HEK293 (cell line): ENCODE results near the gene CRB3.

Experiments used
- FEZF1 ChIP-seq: fragments of 450-650 bp; formaldehyde crosslinking; IDR thresholded peaks from 2 replicates; pipeline ENCODE4 v1.5.1; 2016; ENCODE audit warnings: missing biosample characterization, missing genetic modification characterization
- HOXA7 ChIP-seq: sonication (generic); formaldehyde crosslinking; IDR thresholded peaks from 2 replicates; pipeline ENCODE4 v1.8.1; 2022; ENCODE audit warnings: missing genetic modification reagents, borderline replicate concordance
- SALL2 ChIP-seq: fragments of 450-650 bp; formaldehyde crosslinking; IDR thresholded peaks from 2 replicates; pipeline ENCODE4 v1.5.0; 2017; ENCODE audit warnings: missing biosample characterization, mild to moderate bottlenecking, missing genetic modification characterization, borderline replicate concordance
- ZNF530 ChIP-seq: fragments of 450-650 bp; formaldehyde crosslinking; IDR thresholded peaks from 2 replicates; pipeline ENCODE4 v1.5.1; 2016; ENCODE audit warnings: low read depth, missing biosample characterization, missing genetic modification characterization
- TF ChIP-seq, protein P1 (sequence below): fragments of 450-650 bp; formaldehyde crosslinking; IDR thresholded peaks from 2 replicates; pipeline ENCODE4 v1.5.1; 2016; ENCODE audit warnings: missing biosample characterization, missing genetic modification characterization
- TF ChIP-seq, protein P2 (sequence below): fragments of 450-650 bp; formaldehyde crosslinking; IDR thresholded peaks from 2 replicates; pipeline ENCODE4 v1.5.1; 2016; ENCODE audit warnings: missing biosample characterization, missing genetic modification characterization

DNA sequence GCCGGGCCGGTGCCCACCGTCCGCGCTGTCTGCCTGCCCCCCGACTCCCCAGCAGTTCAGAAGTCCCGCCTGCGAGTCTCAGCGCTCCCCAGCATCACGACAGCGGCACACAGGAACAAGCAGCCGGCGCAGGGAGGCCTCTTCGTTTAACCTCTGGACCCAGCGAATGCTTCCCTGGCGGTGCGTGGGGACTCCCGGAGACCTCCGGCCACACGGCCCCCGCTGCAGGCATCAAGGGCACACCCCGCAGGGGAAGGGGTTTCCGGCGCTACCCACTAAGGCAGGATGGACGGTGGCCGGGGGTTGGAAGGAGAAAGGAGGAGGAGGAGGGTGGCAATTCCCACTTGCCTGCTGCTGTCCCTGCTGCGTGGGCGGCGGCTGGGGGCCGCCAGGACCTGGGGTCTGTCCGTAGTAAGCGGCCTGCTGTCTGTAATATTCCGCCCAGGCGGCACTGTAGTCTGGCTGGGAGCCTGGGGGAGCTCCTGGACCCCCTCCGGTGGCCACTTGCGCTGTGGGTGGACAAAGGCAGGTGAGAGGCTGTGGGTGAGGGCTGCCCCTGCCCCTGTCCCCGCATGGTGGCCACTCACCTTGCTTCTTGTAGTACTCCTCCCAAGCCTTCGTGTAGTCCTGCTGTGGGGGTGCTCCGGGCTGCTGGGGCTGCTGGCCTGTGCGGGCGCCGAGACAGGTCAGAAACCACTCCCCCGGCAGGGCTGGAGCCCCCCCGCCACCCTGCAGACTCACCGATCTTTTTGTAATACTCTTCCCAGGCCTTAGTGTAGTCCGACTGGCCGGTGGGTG is 49.1 kb upstream of the CRB3 start:
- TF ChIP-seq ZNF530 (no peak), FEZF1 (no peak), SALL2 (tag by site-specific recombination) (no peak), HOXA7 (CRISPR knock-in tag) (no peak)
- TF ChIP-seq, protein P1, sequence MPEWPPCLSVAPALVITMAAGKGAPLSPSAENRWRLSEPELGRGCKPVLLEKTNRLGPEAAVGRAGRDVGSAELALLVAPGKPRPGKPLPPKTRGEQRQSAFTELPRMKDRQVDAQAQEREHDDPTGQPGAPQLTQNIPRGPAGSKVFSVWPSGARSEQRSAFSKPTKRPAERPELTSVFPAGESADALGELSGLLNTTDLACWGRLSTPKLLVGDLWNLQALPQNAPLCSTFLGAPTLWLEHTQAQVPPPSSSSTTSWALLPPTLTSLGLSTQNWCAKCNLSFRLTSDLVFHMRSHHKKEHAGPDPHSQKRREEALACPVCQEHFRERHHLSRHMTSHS (tag by site-specific recombination) = no peak
- TF ChIP-seq, protein P2, sequence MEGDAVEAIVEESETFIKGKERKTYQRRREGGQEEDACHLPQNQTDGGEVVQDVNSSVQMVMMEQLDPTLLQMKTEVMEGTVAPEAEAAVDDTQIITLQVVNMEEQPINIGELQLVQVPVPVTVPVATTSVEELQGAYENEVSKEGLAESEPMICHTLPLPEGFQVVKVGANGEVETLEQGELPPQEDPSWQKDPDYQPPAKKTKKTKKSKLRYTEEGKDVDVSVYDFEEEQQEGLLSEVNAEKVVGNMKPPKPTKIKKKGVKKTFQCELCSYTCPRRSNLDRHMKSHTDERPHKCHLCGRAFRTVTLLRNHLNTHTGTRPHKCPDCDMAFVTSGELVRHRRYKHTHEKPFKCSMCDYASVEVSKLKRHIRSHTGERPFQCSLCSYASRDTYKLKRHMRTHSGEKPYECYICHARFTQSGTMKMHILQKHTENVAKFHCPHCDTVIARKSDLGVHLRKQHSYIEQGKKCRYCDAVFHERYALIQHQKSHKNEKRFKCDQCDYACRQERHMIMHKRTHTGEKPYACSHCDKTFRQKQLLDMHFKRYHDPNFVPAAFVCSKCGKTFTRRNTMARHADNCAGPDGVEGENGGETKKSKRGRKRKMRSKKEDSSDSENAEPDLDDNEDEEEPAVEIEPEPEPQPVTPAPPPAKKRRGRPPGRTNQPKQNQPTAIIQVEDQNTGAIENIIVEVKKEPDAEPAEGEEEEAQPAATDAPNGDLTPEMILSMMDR (tag by site-specific recombination) = no peak
